ENCODE data around the gene FGA.

The FGA gene

DNA sequence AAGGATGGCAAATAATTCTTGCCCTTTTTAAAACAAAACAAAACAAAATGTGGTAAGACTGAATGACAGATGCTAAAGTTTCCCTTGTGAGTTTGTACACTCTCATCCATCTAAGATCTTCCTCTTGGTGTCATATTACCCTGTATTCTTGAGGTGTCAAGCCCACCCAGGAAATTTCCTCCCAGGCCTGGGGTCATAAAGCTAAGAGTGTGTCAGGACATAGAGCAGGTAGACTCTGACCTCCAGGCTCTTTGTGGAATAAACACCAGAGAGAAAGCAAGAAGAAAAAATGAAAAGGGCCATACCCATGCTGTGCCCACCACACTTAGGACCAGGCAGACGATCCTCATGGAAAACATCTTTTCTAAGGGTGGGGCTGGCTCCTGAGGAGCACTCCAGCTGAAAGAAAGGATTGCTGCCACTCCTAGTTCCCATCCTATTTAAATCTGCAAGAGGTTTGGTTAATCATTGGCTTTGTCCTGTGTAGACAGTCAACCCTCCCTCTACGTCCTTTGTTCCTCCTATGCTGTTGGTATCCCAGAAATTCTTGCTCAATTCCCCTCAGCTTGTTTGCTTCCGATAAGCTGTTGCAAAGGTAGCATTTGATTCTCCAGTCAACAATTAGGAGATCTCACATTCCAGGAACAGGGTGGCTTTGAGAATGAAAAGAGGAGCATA is at the start of gene FGA:
FGA (minus strand) TSS at position 414 of the 678 bp plus-strand sequence; CDS start at position 359, 55 bp downstream.
- no peaks in the 10 kb centered on the region for H3K27me3 ChIP-seq (ENCODE audit: control insufficient read depth, insufficient read depth, low read length)
- no peak within 1 kb of the TSS for H3K4me3 ChIP-seq (ENCODE audit: low read depth, low read length)
- H3K9ac ChIP-seq (ENCODE audit: low read depth, low read length), result no peak within 1 kb of the TSS
- H3K4me1 ChIP-seq (ENCODE audit: control insufficient read depth, insufficient read depth, low read length), result no peaks in the 10 kb centered on the region
- H3K9me3 ChIP-seq (ENCODE audit: control insufficient read depth, insufficient read depth, low read length), result no peaks in the 10 kb centered on the region
- no peaks in the 10 kb centered on the region for H3K36me3 ChIP-seq (ENCODE audit: control insufficient read depth, insufficient read depth, low read length)

DNA sequence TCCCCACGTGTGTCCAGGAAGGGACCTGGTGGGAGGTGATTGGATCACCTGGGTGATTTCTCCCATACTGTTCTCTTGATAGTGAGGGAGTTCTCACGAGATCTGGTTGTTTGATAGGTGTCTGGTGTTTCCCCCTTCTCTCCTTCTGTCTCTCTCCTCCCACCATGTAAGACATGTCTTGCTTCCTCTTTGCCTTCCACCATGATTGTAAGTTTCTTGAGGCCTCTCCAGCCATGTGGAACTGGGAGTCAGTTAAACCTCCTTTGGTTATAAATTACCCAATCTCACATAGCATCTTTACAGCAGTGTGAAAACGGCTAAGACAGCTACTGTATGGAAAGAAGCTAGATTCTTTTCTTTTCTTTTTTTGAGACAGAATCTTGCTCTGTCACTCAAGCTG is 43.5 kb upstream of the FGA start:
- H3K9ac ChIP-seq (ENCODE audit: low read depth, low read length), result no peak overlapping the region
- H3K36me3 ChIP-seq (ENCODE audit: control insufficient read depth, insufficient read depth, low read length), result no peaks in the 10 kb centered on the region
- peaks cover under 1% of the 10 kb centered on the region for H3K27me3 ChIP-seq (ENCODE audit: control insufficient read depth, insufficient read depth, low read length)
- H3K9me3 ChIP-seq (ENCODE audit: control insufficient read depth, insufficient read depth, low read length), result no peaks in the 10 kb centered on the region
- H3K4me3 ChIP-seq (ENCODE audit: low read depth, low read length), result no peak overlapping the region
- peaks cover 4% of the 10 kb centered on the region for H3K4me1 ChIP-seq (ENCODE audit: control insufficient read depth, insufficient read depth, low read length)

DNA sequence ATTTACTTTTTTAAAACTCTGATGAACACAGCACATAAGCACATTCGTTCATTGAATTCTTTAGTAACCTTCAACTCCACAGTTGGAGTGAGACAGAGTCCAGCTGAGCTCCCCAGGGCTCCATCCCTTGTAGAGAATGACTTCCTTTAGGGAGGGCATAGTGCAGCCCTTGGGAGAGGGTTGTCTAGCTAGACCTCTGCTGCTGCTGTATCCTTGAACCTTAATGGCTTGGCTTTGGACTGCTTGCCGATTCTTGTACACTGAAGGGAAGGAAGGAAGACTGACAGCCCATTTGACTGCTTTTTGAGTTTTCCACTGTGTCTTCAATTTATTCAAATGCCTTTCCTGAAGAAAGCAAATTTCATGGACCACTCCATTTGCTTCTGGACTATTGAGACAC is 41.3 kb upstream of the FGA start:
- Histone ChIP-seq H3K4me1 (ENCODE audit: control insufficient read depth, insufficient read depth, low read length) (peaks cover 4% of the 10 kb centered on the region), H3K36me3 (ENCODE audit: control insufficient read depth, insufficient read depth, low read length) (no peaks in the 10 kb centered on the region), H3K27me3 (ENCODE audit: control insufficient read depth, insufficient read depth, low read length) (peaks cover 22% of the 10 kb centered on the region), H3K9ac (ENCODE audit: low read depth, low read length) (no peak overlapping the region), H3K4me3 (ENCODE audit: low read depth, low read length) (no peak overlapping the region), H3K9me3 (ENCODE audit: control insufficient read depth, insufficient read depth, low read length) (no peaks in the 10 kb centered on the region)

- H3K4me1 ChIP-seq (ENCODE audit: control insufficient read depth, insufficient read depth, low read length), result peaks cover 4% of the 10 kb centered on the region
- no peaks in the 10 kb centered on the region for H3K9me3 ChIP-seq (ENCODE audit: control insufficient read depth, insufficient read depth, low read length)
- H3K36me3 ChIP-seq (ENCODE audit: control insufficient read depth, insufficient read depth, low read length), result no peaks in the 10 kb centered on the region
- H3K4me3 ChIP-seq (ENCODE audit: low read depth, low read length), result no peak overlapping the region
- no peak overlapping the region for H3K9ac ChIP-seq (ENCODE audit: low read depth, low read length)
- peaks cover 34% of the 10 kb centered on the region for H3K27me3 ChIP-seq (ENCODE audit: control insufficient read depth, insufficient read depth, low read length)
These were observed 39.8 kb upstream of the FGA start for GRCh38 chr4:154630324-154630723.

DNA sequence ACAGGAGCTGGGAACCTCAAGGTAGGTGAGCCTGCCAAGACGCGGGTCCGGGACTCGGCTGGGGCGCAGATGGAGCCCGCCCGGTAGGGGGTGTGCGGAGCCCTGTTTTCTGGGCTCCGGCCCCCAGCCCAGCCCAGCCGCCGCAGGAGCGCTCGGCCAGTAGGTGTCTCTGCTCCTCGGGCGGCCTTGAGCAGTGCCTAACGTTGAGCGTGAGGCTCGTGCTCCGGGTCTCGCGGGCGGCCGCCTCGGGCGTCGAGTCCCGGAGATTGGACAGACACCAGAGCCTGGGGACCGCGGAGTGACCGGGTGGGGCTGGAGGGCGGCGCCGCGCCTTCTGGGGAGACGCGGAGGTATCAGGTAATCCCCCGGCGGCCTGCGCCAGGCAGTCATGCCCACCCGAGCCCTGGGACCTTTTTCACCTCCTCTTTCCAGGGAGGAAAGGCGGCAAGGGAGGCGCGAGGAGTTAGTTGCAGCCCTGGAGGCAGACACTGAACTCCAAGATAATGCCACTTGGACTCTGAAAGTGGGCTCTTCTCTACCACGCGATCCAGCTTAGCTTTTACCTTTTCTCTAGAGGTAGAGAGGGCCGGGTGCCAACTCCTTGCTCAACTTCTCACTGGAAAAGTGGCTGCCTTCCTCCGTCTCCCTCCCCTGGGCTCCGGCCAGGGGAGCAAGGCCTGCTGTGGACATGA is 36.4 kb upstream of the FGA start:
- Histone ChIP-seq H3K4me3 (ENCODE audit: low read depth, low read length) (peak overlapping the region; percentile 68), H3K27me3 (ENCODE audit: control insufficient read depth, insufficient read depth, low read length) (peaks cover 36% of the 10 kb centered on the region), H3K9ac (ENCODE audit: low read depth, low read length) (peak overlapping the region; percentile 82), H3K9me3 (ENCODE audit: control insufficient read depth, insufficient read depth, low read length) (no peaks in the 10 kb centered on the region), H3K36me3 (ENCODE audit: control insufficient read depth, insufficient read depth, low read length) (no peaks in the 10 kb centered on the region), H3K4me1 (ENCODE audit: control insufficient read depth, insufficient read depth, low read length) (peaks cover 2% of the 10 kb centered on the region)

GRCh38 chr4:154625971-154626370 is 35.4 kb upstream of the FGA start:
- Histone ChIP-seq H3K9ac (ENCODE audit: low read depth, low read length) (no peak overlapping the region), H3K27me3 (ENCODE audit: control insufficient read depth, insufficient read depth, low read length) (peaks cover 36% of the 10 kb centered on the region), H3K4me1 (ENCODE audit: control insufficient read depth, insufficient read depth, low read length) (no peaks in the 10 kb centered on the region), H3K4me3 (ENCODE audit: low read depth, low read length) (no peak overlapping the region), H3K36me3 (ENCODE audit: control insufficient read depth, insufficient read depth, low read length) (no peaks in the 10 kb centered on the region), H3K9me3 (ENCODE audit: control insufficient read depth, insufficient read depth, low read length) (no peaks in the 10 kb centered on the region)

GRCh38 chr4:154623995-154624394 is 33.5 kb upstream of the FGA start:
- H3K4me3 ChIP-seq (ENCODE audit: low read depth, low read length), result no peak overlapping the region
- H3K9ac ChIP-seq (ENCODE audit: low read depth, low read length), result no peak overlapping the region
- no peaks in the 10 kb centered on the region for H3K9me3 ChIP-seq (ENCODE audit: control insufficient read depth, insufficient read depth, low read length)
- H3K36me3 ChIP-seq (ENCODE audit: control insufficient read depth, insufficient read depth, low read length), result no peaks in the 10 kb centered on the region
- no peaks in the 10 kb centered on the region for H3K4me1 ChIP-seq (ENCODE audit: control insufficient read depth, insufficient read depth, low read length)
- H3K27me3 ChIP-seq (ENCODE audit: control insufficient read depth, insufficient read depth, low read length), result peaks cover 35% of the 10 kb centered on the region

- Histone ChIP-seq H3K4me3 (ENCODE audit: low read depth, low read length) (no peak overlapping the region), H3K4me1 (ENCODE audit: control insufficient read depth, insufficient read depth, low read length) (no peaks in the 10 kb centered on the region), H3K9ac (ENCODE audit: low read depth, low read length) (no peak overlapping the region), H3K9me3 (ENCODE audit: control insufficient read depth, insufficient read depth, low read length) (no peaks in the 10 kb centered on the region), H3K27me3 (ENCODE audit: control insufficient read depth, insufficient read depth, low read length) (peaks cover 29% of the 10 kb centered on the region), H3K36me3 (ENCODE audit: control insufficient read depth, insufficient read depth, low read length) (no peaks in the 10 kb centered on the region)
These were observed 32.9 kb upstream of the FGA start for GRCh38 chr4:154623436-154623835.

DNA sequence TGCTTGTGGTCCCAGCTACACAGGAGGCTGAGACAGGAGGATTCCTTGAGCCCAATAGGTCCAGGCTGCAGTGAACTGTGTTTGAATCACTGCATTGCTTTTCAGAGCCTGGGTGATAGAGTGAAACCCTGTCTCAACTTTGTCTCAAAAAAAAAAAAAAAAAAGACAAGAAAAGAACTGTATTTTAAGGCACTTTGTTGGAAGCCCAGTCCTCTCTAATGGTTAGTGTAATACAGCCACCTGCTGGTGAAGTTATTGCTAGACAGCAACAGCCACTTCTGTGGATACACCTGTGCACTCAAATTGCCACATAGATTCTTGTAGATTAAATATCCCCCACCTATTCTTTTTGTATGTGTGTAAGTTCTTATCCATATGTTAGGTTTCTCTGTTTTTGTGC is 32.1 kb upstream of the FGA start:
- Histone ChIP-seq H3K9me3 (ENCODE audit: control insufficient read depth, insufficient read depth, low read length) (no peaks in the 10 kb centered on the region), H3K36me3 (ENCODE audit: control insufficient read depth, insufficient read depth, low read length) (no peaks in the 10 kb centered on the region), H3K9ac (ENCODE audit: low read depth, low read length) (no peak overlapping the region), H3K27me3 (ENCODE audit: control insufficient read depth, insufficient read depth, low read length) (peaks cover 21% of the 10 kb centered on the region), H3K4me1 (ENCODE audit: control insufficient read depth, insufficient read depth, low read length) (no peaks in the 10 kb centered on the region), H3K4me3 (ENCODE audit: low read depth, low read length) (no peak overlapping the region)

- H3K4me1 ChIP-seq (ENCODE audit: control insufficient read depth, insufficient read depth, low read length), result no peaks in the 10 kb centered on the region
- no peak overlapping the region for H3K4me3 ChIP-seq (ENCODE audit: low read depth, low read length)
- no peak overlapping the region for H3K9ac ChIP-seq (ENCODE audit: low read depth, low read length)
- H3K36me3 ChIP-seq (ENCODE audit: control insufficient read depth, insufficient read depth, low read length), result no peaks in the 10 kb centered on the region
- H3K9me3 ChIP-seq (ENCODE audit: control insufficient read depth, insufficient read depth, low read length), result no peaks in the 10 kb centered on the region
- no peaks in the 10 kb centered on the region for H3K27me3 ChIP-seq (ENCODE audit: control insufficient read depth, insufficient read depth, low read length)
These were observed 29.6 kb upstream of the FGA start for GRCh38 chr4:154620111-154620510.

DNA sequence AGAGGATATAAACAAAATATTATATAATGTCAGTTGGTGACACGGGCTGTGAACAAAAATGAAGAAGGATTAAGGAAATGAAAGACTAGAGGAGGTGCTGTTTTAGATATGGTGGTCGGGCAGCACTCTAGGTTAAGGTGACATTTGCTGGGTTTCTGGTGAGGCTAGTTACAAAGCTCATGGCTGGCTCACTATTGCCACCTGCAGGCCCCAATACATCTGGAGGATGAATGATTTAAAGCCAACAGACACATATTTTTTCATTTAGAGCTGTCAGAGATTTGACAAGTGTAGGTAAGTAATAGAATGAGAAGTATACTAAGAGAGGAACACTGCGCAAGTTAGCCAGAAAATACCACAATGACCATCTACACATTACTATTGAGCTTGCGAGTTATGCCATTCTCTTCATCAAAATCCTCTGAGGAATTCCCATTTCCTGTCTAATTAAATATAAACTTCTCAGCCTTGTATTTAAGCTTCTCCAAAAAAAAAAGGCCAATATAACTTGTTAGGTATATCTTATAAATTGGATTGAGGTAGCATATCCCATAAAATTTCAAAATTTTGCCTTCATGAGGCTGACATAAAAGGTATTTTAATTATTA is 28.3 kb upstream of the FGA start:
- no peaks in the 10 kb centered on the region for H3K4me1 ChIP-seq (ENCODE audit: control insufficient read depth, insufficient read depth, low read length)
- no peak overlapping the region for H3K9ac ChIP-seq (ENCODE audit: low read depth, low read length)
- no peaks in the 10 kb centered on the region for H3K27me3 ChIP-seq (ENCODE audit: control insufficient read depth, insufficient read depth, low read length)
- H3K36me3 ChIP-seq (ENCODE audit: control insufficient read depth, insufficient read depth, low read length), result no peaks in the 10 kb centered on the region
- H3K4me3 ChIP-seq (ENCODE audit: low read depth, low read length), result no peak overlapping the region
- H3K9me3 ChIP-seq (ENCODE audit: control insufficient read depth, insufficient read depth, low read length), result no peaks in the 10 kb centered on the region

- no peaks in the 10 kb centered on the region for H3K36me3 ChIP-seq (ENCODE audit: control insufficient read depth, insufficient read depth, low read length)
- H3K4me1 ChIP-seq (ENCODE audit: control insufficient read depth, insufficient read depth, low read length), result no peaks in the 10 kb centered on the region
- no peaks in the 10 kb centered on the region for H3K9me3 ChIP-seq (ENCODE audit: control insufficient read depth, insufficient read depth, low read length)
- H3K4me3 ChIP-seq (ENCODE audit: low read depth, low read length), result no peak overlapping the region
- no peaks in the 10 kb centered on the region for H3K27me3 ChIP-seq (ENCODE audit: control insufficient read depth, insufficient read depth, low read length)
- H3K9ac ChIP-seq (ENCODE audit: low read depth, low read length), result no peak overlapping the region
These were observed 27.3 kb upstream of the FGA start for GRCh38 chr4:154617820-154618317.

All from iPS-15b (cell line).